HG03196 (cell line): ENCODE data around the gene DNMBP.
"Not testable (repeated sequence)": the region's sequence is repeated elsewhere in the genome, so short reads cannot be mapped to it uniquely, and the experiment has no call there.

ENCODE experiments used
- ATAC-seq: cut with Tn5 transposase; IDR thresholded peaks from one replicate; pipeline ENCODE4 v1.9.1; 2021; ENCODE audit not compliant: unreplicated experiment

DNMBP gene

GRCh38 chr10:100020142-100020885, 10.6 kb upstream of the DNMBP start:
- peak; percentile 76 for ATAC-seq

GRCh38 chr10:100019787-100020141, 10.0 kb upstream of the DNMBP start:
- ATAC-seq: no peak

- peak; percentile 67 for ATAC-seq
These were observed 4.5 kb upstream of the DNMBP start for GRCh38 chr10:100014071-100014762.

DNA sequence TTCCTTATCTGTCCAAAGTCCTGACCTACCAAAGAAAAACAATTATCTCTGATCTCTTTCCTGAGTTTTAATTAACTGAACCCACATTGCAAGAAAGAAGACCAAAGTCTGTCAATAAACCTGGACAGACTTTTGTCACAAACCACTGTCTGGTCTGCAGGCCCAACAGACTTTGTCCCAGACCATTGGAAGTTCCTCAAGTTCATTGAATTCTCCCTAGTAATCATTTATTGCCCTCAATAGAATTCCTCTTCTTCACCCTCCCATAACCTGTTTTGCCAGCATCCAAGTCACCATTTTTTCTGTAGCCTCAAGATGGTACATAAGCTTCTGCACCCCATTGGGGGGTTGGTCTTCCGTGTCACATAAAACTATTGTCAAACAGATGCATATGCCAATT, 3.9 kb upstream of the DNMBP start:
- no peak for ATAC-seq

- ATAC-seq: not testable (repeated sequence)
These were observed 2.2 kb upstream of the DNMBP start for GRCh38 chr10:100011906-100012305.

- peak; percentile 46 for ATAC-seq
These were observed 409 bp downstream of the DNMBP start for GRCh38 chr10:100009283-100009792.

DNA sequence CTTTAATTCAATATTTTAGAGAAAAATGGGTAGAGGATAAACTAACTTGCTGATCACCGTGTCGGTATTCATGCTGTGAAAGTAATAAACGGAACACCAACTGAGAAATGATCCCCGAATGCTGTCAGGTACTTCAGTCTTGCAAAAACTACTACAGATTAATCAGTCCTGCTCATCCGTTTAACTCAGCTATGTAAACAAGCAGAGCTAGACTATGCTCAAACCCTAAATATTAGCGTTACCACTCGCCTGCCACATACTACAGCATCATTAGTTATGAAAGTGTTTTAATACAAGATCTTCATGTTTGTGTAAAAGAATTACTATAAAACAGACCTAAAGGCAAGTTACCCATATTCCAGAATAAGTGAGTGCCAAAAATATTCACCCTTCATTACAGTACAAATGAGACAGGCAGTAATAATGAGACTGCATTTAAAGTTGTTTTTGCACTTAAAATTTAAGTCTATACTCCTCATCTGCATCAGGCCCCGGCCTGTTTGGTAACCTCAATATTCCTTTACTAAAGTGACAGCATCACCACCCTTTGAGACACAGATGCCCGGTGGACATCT, 952 bp downstream of the DNMBP start:
- no peak for ATAC-seq

- ATAC-seq: no peak
These were observed 1.6 kb downstream of the DNMBP start for GRCh38 chr10:100008142-100008522.

DNA sequence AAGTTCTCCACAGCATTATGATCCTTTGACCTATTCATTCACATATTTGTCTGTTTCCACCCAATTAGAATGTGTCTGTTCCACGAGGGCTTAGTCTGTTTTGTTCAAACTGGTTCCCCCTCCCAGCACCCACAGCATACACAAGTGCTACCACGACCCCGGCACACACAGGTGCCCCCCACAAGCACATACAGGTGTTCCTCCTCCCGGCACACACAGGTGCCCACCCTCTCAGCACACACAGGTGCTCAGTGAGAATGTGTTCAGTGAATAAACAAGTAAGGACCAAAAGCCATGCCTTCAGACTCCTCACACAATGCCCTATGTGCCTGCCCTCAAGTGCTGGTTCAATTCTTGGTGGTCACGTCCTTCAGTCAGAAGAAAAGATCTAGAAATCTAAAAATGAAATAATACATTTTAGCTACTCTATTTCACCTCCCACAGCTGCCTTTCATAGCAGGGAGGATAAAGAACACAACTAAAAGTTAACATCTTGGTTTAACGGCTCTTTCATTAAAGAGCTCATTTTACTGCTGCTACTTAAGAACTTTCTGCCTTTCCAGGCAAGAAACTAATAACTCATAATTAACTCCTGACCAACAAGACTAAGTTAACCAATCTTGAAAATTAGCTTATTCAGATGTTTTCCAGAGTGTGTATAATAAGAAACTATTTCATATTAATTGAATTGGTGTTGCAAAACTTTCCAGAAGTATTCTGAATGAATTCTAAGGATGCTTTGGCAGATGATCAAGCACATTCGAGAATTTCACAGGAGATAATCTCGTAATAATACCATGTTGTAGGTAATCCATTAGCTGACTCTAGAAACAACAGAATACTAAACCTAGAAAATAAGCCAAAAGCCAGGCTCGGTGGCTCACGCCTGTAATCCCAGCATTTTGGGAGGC, 2.3 kb downstream of the DNMBP start:
- no peak for ATAC-seq

DNA sequence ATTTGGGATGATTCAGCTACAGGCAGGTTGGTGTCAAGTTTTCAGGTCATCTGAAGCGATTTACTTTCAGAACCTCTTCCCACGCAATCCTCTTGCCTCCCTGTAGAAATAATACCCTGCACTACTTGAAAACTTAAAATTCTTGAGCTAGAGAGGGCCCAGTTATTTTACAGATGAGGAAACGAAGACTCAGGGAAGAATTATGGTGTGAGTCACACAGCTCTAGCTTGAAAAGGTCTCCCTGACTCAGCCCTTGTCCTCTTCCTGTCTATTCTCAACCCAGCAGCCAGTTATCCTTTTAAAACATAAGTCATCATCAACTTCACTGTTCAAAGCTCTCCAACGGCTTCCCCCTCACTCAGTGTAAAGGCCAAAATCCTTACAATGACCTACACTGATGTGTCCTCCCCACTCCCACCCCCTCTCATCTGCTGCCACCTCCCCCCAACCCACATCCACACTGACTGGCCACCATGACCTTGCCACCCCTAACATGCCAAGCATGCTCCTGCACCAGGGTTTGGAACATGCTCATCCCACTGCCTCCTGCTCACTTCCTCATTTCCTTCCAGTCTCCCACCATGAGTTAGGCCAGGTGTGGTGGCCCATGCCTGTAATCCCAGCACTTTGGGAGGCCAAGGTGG, 3.4 kb downstream of the DNMBP start:
- no peak for ATAC-seq

GRCh38 chr10:100004805-100005510, 4.8 kb downstream of the DNMBP start:
- no peak for ATAC-seq

- no peak for ATAC-seq
These were observed 9.6 kb downstream of the DNMBP start for GRCh38 chr10:100000109-100000644.

DNA sequence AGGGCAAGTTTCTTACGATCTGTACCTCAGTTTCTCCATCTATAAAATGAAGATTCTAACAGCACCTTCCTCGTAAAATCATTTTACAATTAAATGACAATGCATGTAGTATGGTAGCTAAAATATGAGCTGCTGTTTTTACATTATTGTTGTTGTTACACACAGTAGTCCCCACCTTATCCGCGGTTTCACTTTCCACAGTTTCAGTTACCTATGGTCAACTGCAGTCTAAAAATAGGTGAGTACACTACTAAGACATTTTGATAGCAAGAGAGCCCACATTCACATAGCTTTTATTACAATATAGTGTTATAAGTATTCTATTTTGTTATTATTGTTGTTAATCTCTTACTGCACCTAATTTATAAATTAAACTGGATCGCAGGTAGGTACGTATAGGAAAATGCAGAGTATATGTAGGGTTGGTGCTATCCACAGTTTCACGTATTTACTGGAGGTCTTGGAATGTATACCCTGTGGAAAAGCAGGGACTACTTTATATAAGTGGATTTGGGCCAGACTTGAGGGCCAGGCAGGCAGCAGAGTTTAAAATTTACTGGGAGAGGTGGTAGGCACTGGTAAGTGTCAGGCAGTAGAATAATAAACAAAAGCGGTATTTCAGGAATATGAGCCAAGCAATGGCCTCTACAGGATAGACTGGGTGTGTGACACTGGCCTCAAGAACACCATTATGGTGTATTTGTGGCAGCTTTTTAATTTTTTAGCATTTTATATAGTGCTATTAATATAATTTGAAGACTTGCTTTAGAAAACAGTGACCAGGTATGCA, 10.2 kb downstream of the DNMBP start:
- ATAC-seq: no peak

DNA sequence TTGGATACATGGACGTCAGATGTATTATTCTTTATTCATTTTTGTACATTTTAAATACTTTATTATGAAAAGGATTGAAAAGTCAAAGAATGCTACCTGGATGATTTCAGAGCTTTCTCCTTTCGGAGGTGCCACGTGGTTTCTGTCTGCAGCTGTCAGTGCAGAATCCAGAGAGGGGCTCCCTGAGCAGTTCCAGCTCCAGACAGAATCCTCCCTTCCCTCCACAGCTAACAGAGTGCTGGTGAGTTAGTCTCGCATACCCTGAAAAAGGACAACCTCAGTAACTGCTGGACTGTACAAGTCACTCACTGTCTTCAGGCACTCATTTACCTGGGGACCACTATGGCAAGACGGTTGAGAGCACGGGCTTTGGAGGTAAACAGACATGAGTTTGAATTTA, 10.9 kb downstream of the DNMBP start:
- ATAC-seq: no peak

- no peak for ATAC-seq
These were observed 12.8 kb downstream of the DNMBP start for GRCh38 chr10:99996671-99997648.

DNA sequence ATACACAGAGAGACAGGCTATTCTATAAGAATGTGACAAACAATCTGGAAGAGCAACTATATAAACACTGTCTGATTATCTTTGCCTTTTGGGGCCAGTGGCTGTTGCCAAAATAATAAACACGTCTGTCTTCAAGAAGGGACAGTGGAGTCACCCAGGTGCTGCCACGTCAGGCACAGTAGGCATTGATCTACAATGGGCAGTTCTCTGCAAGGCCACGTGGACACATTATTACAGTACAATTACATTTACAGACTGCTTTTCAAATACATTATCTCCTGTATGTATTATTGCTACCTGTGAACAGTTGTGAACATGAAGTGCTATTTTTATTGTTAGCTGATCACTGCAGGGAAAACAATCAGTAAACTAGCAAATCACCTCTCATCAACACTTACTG, 14.0 kb downstream of the DNMBP start:
- ATAC-seq: no peak

GRCh38 chr10:99995269-99995668, 14.5 kb downstream of the DNMBP start:
- no peak for ATAC-seq

DNA sequence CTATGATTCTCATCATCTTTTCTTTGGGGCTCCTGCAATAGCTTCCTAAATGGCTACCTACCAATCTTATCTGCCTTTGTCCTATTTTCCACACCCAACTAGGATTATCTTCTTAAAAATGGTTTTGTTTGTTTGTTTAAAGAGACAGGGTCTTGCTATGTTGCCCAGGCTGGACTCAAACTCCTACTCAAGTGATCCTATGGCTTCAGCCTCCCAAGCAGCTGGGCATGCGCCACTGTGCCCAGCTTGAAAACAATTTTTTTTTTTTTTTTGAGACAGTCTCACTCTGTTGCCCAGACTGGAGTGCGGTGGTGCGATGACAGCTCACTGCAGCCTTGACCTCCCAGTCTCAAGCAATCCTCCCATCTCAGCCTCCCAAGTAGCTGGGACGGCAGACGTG, 14.9 kb downstream of the DNMBP start:
- no peak for ATAC-seq
